Activated B cell treated with CpG ODN at 0.5 μM for 24 hours (primary cell): ENCODE results near the gene COA8. TPM values are rescaled to one million over a fixed set of nuclear protein-coding genes. Genes with fewer than 3 reads are reported as not detected.

Experiments
- ATAC-seq: fragments of 200-7000 bp; cut with Tn5 transposase; one replicate; pipeline ENCODE4 v1.10.0; 2021; ENCODE audit warnings: low read depth, mild to moderate bottlenecking, moderate library complexity
- CTCF ChIA-PET: fragments of 350-600 bp; sonication (Branson Sonifier 250); formaldehyde crosslinking; loops from one replicate; lab custom pipeline; 2021; ENCODE audit warnings: antibody characterized with exemption; lab: Charles Lee
- POLR2A ChIA-PET: fragments of 350-600 bp; sonication (Branson Sonifier 250); formaldehyde crosslinking; loops from one replicate; lab custom pipeline; 2021; ENCODE audit warnings: antibody characterized with exemption; lab: Charles Lee
- DNase-seq: peaks from one replicate; pipeline ENCODE4 v3.0.0; 2022
- H3K27ac Mint-ChIP-seq: one replicate; pipeline ENCODE4 v1.8.0; 2020; ENCODE audit warnings: mixed read lengths
- H3K27me3 Mint-ChIP-seq: one replicate; pipeline ENCODE4 v1.8.0; 2021; ENCODE audit warnings: mixed read lengths
- H3K36me3 Mint-ChIP-seq: one replicate; pipeline ENCODE4 v1.8.0; 2021; ENCODE audit warnings: low read depth, mixed read lengths
- H3K4me1 Mint-ChIP-seq: one replicate; pipeline ENCODE4 v1.8.0; 2021; ENCODE audit warnings: mixed read lengths
- H3K4me3 Mint-ChIP-seq: one replicate; pipeline ENCODE4 v1.8.0; 2020; ENCODE audit warnings: mild to moderate bottlenecking, mixed read lengths
- H3K9me3 Mint-ChIP-seq: one replicate; pipeline ENCODE4 v1.8.0; 2020; ENCODE audit warnings: mixed read lengths
- CTCF ChIP-seq: fragments of 200-600 bp; IDR thresholded peaks from one replicate; pipeline ENCODE4 v1.8.0; 2022; ENCODE audit warnings: antibody characterized with exemption, mild to moderate bottlenecking
- intact Hi-C: fragments of 100-400 bp; cut with micrococcal nuclease; formaldehyde crosslinking; loops from one replicate; pipeline ENCODE4 v1.15.1; 2024
- total RNA-seq: library from RNA; stranded (reverse); gene quantifications from 2 replicates; pipeline ENCODE4 v1.2.3, GENCODE V29; 2022

The COA8 gene
- total RNA-seq, 1 donor from 2014 or later, result 28.4 TPM

GRCh38 chr14:103541709-103542604 lies 20.8 kb upstream of the COA8 start:
- intact Hi-C loops, result no loop called here
- DNase-seq (no peak), ATAC-seq (no peak)
- ChIA-PET POLR2A (interaction anchor here (1.3 kb wide), 1 partner anchor 14 kb away, joined by 3 read pairs; no protein-coding TSS in a partner anchor), CTCF (interaction anchor here (1.1 kb wide), 1 partner anchor 23 kb away, joined by 3 read pairs; no protein-coding TSS in a partner anchor)
- Mint-ChIP-seq H3K4me1 (peaks cover 2% of the 10 kb centered on the region), H3K36me3 (peaks cover under 1% of the 10 kb centered on the region), H3K4me3 (no peak overlapping the region), H3K27ac (no peak overlapping the region), H3K9me3 (no peaks in the 10 kb centered on the region), H3K27me3 (peaks cover 1% of the 10 kb centered on the region)
- TF ChIP-seq CTCF, result no peak

GRCh38 chr14:103542605-103543088 lies 20.1 kb upstream of the COA8 start:
- H3K27me3 Mint-ChIP-seq, result peaks cover 1% of the 10 kb centered on the region
- H3K9me3 Mint-ChIP-seq, result no peaks in the 10 kb centered on the region
- ChIA-PET POLR2A (interaction anchor here (0.6 to 1.3 kb wide), 2 partner anchors 15 to 96 kb away, joined by 3 to 11 read pairs; no protein-coding TSS in a partner anchor), CTCF (interaction anchor here (7.0 kb wide), 1 partner anchor 22 kb away, joined by 70 read pairs; no protein-coding TSS in a partner anchor)
- ATAC-seq, result no peak
- H3K27ac Mint-ChIP-seq, result no peak overlapping the region
- DNase-seq, result no peak
- intact Hi-C loops, result no loop called here
- no peak overlapping the region for H3K4me3 Mint-ChIP-seq
- no peak for TF ChIP-seq CTCF
- no peaks in the 10 kb centered on the region for H3K36me3 Mint-ChIP-seq
- H3K4me1 Mint-ChIP-seq, result peaks cover 2% of the 10 kb centered on the region

- no peak overlapping the region for H3K4me3 Mint-ChIP-seq
- intact Hi-C loops, result no loop called here
Measured at GRCh38 chr14:103543140-103543539, 19.6 kb upstream of the COA8 start.

GRCh38 chr14:103543721-103544387 lies 18.9 kb upstream of the COA8 start:
- peaks cover 1% of the 10 kb centered on the region for H3K27me3 Mint-ChIP-seq
- CTCF ChIA-PET, result interaction anchor here (7.0 kb wide), 1 partner anchor 24 kb away, joined by 70 read pairs; no protein-coding TSS in a partner anchor

More at GRCh38 chr14:103543140-103543539, 19.6 kb upstream of the COA8 start:
- Mint-ChIP-seq H3K36me3 (no peaks in the 10 kb centered on the region), H3K9me3 (no peaks in the 10 kb centered on the region), H3K27ac (no peak overlapping the region), H3K4me1 (peaks cover 2% of the 10 kb centered on the region), H3K27me3 (peaks cover 1% of the 10 kb centered on the region)
- ChIA-PET POLR2A (interaction anchor here (0.5 to 0.6 kb wide), 2 partner anchors 96 to 152 kb away, joined by 4 to 11 read pairs; no protein-coding TSS in a partner anchor), CTCF (interaction anchor here (7.0 kb wide), 1 partner anchor 23 kb away, joined by 70 read pairs; no protein-coding TSS in a partner anchor)
- ATAC-seq, result no peak
- no peak for DNase-seq
- TF ChIP-seq CTCF, result no peak

More at GRCh38 chr14:103543721-103544387, 18.9 kb upstream of the COA8 start:
- intact Hi-C loops, result no loop called here
- Mint-ChIP-seq H3K4me1 (peaks cover 2% of the 10 kb centered on the region), H3K9me3 (no peaks in the 10 kb centered on the region), H3K27ac (no peak overlapping the region), H3K36me3 (no peaks in the 10 kb centered on the region), H3K4me3 (no peak overlapping the region)
- TF ChIP-seq CTCF, result no peak
- ATAC-seq (no peak), DNase-seq (no peak)
- POLR2A ChIA-PET, result interaction anchor here (0.5 kb wide), 1 partner anchor 153 kb away, joined by 4 read pairs; no protein-coding TSS in a partner anchor
